PC-9 (cell line): ENCODE data around the gene SERINC2. TPM values are rescaled to one million over a fixed set of nuclear protein-coding genes. Genes with fewer than 3 reads are reported as not detected.

ENCODE experiments used
- BruUV-seq: library from RNA; stranded (reverse); fragments of 400-500 nt; replicated peaks from 2 replicates; lab custom pipeline; 2021; lab: Mats Ljungman, UMichigan
- CTCF ChIA-PET: fragments of 300-600 bp; sonication (Branson Sonifier 250); formaldehyde crosslinking; loops from one replicate; lab custom pipeline; 2022; ENCODE audit warnings: antibody characterized with exemption; lab: Charles Lee
- POLR2A ChIA-PET: fragments of 300-600 bp; sonication (Branson Sonifier 250); formaldehyde crosslinking; loops from one replicate; lab custom pipeline; 2022; ENCODE audit warnings: antibody characterized with exemption; ENCODE audit not compliant: unreplicated experiment; lab: Charles Lee
- DNase-seq, 2 experiments: peaks; one replicate each; pipeline versions ENCODE4 v3.0.0 to v3.0.0-alpha.2; 2015 to 2022; ENCODE audit warnings: mixed read lengths in 1 of 2
- H2AFZ ChIP-seq: fragments of 200-600 bp; sonication (generic); 2 replicates; pipeline ENCODE4 v1.8.1; 2017; ENCODE audit warnings: antibody characterized with exemption
- H3F3A ChIP-seq: fragments of 200-600 bp; sonication (generic); 2 replicates; pipeline ENCODE4 v1.8.1; 2017; ENCODE audit warnings: antibody characterized with exemption, mild to moderate bottlenecking, low read depth; ENCODE audit not compliant: insufficient read depth
- H3K27ac ChIP-seq: fragments of 200-600 bp; sonication (generic); 2 replicates; pipeline ENCODE4 v1.6.1; 2016; ENCODE audit warnings: mixed run types
- H3K27me3 ChIP-seq: fragments of 200-600 bp; sonication (generic); 2 replicates; pipeline ENCODE4 v1.6.1; 2016; ENCODE audit warnings: low read depth, mixed run types; ENCODE audit not compliant: insufficient read depth
- H3K36me3 ChIP-seq: fragments of 200-600 bp; sonication (generic); 2 replicates; pipeline ENCODE4 v1.6.1; 2016; ENCODE audit warnings: low read depth, mixed run types
- H3K4me1 ChIP-seq: fragments of 200-600 bp; sonication (generic); replicated peaks from 2 replicates; pipeline ENCODE4 v1.6.1; 2016; ENCODE audit warnings: mixed run types; ENCODE audit not compliant: insufficient read depth
- H3K4me2 ChIP-seq: fragments of 200-600 bp; sonication (generic); 2 replicates; pipeline ENCODE4 v1.6.1; 2017; ENCODE audit warnings: mixed run types
- H3K4me3 ChIP-seq: fragments of 200-600 bp; sonication (generic); 2 replicates; pipeline ENCODE4 v1.6.1; 2016; ENCODE audit warnings: mixed run types
- H3K79me2 ChIP-seq: fragments of 200-600 bp; sonication (generic); 2 replicates; pipeline ENCODE4 v1.6.1; 2017; ENCODE audit warnings: low read depth, mixed run types
- H3K9me2 ChIP-seq: fragments of 200-600 bp; sonication (generic); 2 replicates; pipeline ENCODE4 v1.8.1; 2017; ENCODE audit warnings: mild to moderate bottlenecking; ENCODE audit not compliant: insufficient read depth
- H3K9me3 ChIP-seq: fragments of 200-600 bp; sonication (generic); 2 replicates; pipeline ENCODE4 v1.8.1; 2016; ENCODE audit warnings: low read depth; ENCODE audit not compliant: insufficient read depth
- H4K20me1 ChIP-seq: fragments of 200-600 bp; sonication (generic); 2 replicates; pipeline ENCODE4 v1.8.1; 2017; ENCODE audit not compliant: insufficient read depth
- CTCF ChIP-seq: fragments of 200-600 bp; sonication (generic); conservative IDR thresholded peaks from 2 replicates; pipeline ENCODE4 v1.6.1; 2017; ENCODE audit warnings: mixed run types, antibody characterized with exemption, mild to moderate bottlenecking, moderate library complexity
- EZH2 ChIP-seq: fragments of 200-600 bp; sonication (generic); IDR thresholded peaks from 2 replicates; pipeline ENCODE4 v1.8.0; 2017; ENCODE audit warnings: antibody characterized with exemption, low read depth
- intact Hi-C: fragments of 100-400 bp; cut with micrococcal nuclease; formaldehyde crosslinking; loops from one replicate; pipeline ENCODE4 v1.10.0; 2022; ENCODE audit not compliant: unreplicated experiment
- total RNA-seq: library from RNA; stranded (reverse); gene quantifications from 2 replicates; pipeline ENCODE4 v1.2.3, GENCODE V29; 2021

Gene SERINC2
- total RNA-seq, 1 experiment from 2014 or later: 36.0 TPM

GRCh38 chr1:31432592-31433395, 19.8 kb downstream of the SERINC2 start:
- TF ChIP-seq EZH2: no peak
- TF ChIP-seq CTCF: no peak
- Histone ChIP-seq H3K79me2 (no peaks in the 10 kb centered on the region), H3K4me3 (no peak overlapping the region), H3K4me2 (no peak overlapping the region), H3K9me3 (peaks cover 17% of the 10 kb centered on the region), H3K9me2 (no peaks in the 10 kb centered on the region), H4K20me1 (no peaks in the 10 kb centered on the region), H3K4me1 (no peaks in the 10 kb centered on the region), H3K27me3 (no peaks in the 10 kb centered on the region), H3K27ac (no peak overlapping the region), H3F3A (peaks cover 89% of the 10 kb centered on the region), H2AFZ (no peak overlapping the region), H3K36me3 (peaks cover 10% of the 10 kb centered on the region)
- intact Hi-C loops: no loop called here
- DNase-seq: no peak
- CTCF ChIA-PET: no interaction called here
- POLR2A ChIA-PET: interaction anchor here (0.6 kb wide), 1 partner anchor 356 kb away, joined by 4 read pairs; no protein-coding TSS in a partner anchor
- no TSS peak for BruUV-seq

- ChIA-PET POLR2A (no interaction called here), CTCF (no interaction called here)
- no peak overlapping the region for H3K4me3 ChIP-seq
- H3K36me3 ChIP-seq: peaks cover 10% of the 10 kb centered on the region
- no peak overlapping the region for H2AFZ ChIP-seq
- H3K9me3 ChIP-seq: peaks cover 20% of the 10 kb centered on the region
- H3K9me2 ChIP-seq: no peaks in the 10 kb centered on the region
- no peaks in the 10 kb centered on the region for H3K4me1 ChIP-seq
- BruUV-seq: no TSS peak
- no peaks in the 10 kb centered on the region for H3K27me3 ChIP-seq
- H3K27ac ChIP-seq: no peak overlapping the region
- no peaks in the 10 kb centered on the region for H3K79me2 ChIP-seq
- TF ChIP-seq EZH2: no peak
- no peak for TF ChIP-seq CTCF
- H3K4me2 ChIP-seq: no peak overlapping the region
- intact Hi-C loops: no loop called here
- peaks cover 89% of the 10 kb centered on the region for H3F3A ChIP-seq
- H4K20me1 ChIP-seq: no peaks in the 10 kb centered on the region
- no peak for DNase-seq
Observed at GRCh38 chr1:31433396-31433930, 20.4 kb downstream of the SERINC2 start.

GRCh38 chr1:31434101-31434871, 21.3 kb downstream of the SERINC2 start:
- H3K27ac ChIP-seq: no peak overlapping the region
- ChIA-PET CTCF (no interaction called here), POLR2A (no interaction called here)
- no peak overlapping the region for H3K4me3 ChIP-seq
- intact Hi-C loops: no loop called here
- H3K4me2 ChIP-seq: no peak overlapping the region
- no peaks in the 10 kb centered on the region for H4K20me1 ChIP-seq
- no peaks in the 10 kb centered on the region for H3K9me2 ChIP-seq
- TF ChIP-seq EZH2: no peak
- TF ChIP-seq CTCF: no peak
- peaks cover 93% of the 10 kb centered on the region for H3F3A ChIP-seq
- peaks cover 7% of the 10 kb centered on the region for H3K36me3 ChIP-seq
- no TSS peak for BruUV-seq
- H3K4me1 ChIP-seq: no peaks in the 10 kb centered on the region
- no peaks in the 10 kb centered on the region for H3K27me3 ChIP-seq
- H3K79me2 ChIP-seq: no peaks in the 10 kb centered on the region
- H2AFZ ChIP-seq: no peak overlapping the region
- no peak for DNase-seq
- peaks cover 24% of the 10 kb centered on the region for H3K9me3 ChIP-seq
